Colon (tissue), 2 donors: ENCODE measurements around the gene BCAS1.
"Not testable (repeated sequence)": the region's sequence is repeated elsewhere in the genome, so short reads cannot be mapped to it uniquely, and the experiment has no call there.

Experiments used
- FAIRE-seq: peaks from 2 replicates; lab custom pipeline; 2012; peaks lifted over from hg19 to GRCh38; lab: Jason Lieb, UNC
- donor health status: control.
- donor health status: control.

The BCAS1 gene

GRCh38 chr20:53940907-53941545, 129.4 kb downstream of the BCAS1 start:
- FAIRE-seq: no peak

DNA sequence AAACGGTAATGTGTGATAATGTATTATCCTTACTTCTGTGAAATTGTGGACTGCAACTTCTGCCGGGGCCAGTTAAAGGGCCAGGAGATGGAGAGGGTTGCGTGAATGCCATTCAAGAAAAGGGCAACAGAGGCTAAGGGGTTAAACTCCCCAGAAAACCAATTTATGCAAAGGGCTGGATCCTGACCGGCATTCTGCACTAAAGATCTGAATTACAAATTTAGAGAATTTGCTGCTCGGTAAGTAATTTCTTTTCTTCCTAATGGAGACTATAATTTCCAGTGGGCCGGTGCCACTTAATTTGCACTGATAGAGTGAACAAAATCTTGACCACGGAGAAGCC, 130.1 kb downstream of the BCAS1 start:
- no peak for FAIRE-seq

DNA sequence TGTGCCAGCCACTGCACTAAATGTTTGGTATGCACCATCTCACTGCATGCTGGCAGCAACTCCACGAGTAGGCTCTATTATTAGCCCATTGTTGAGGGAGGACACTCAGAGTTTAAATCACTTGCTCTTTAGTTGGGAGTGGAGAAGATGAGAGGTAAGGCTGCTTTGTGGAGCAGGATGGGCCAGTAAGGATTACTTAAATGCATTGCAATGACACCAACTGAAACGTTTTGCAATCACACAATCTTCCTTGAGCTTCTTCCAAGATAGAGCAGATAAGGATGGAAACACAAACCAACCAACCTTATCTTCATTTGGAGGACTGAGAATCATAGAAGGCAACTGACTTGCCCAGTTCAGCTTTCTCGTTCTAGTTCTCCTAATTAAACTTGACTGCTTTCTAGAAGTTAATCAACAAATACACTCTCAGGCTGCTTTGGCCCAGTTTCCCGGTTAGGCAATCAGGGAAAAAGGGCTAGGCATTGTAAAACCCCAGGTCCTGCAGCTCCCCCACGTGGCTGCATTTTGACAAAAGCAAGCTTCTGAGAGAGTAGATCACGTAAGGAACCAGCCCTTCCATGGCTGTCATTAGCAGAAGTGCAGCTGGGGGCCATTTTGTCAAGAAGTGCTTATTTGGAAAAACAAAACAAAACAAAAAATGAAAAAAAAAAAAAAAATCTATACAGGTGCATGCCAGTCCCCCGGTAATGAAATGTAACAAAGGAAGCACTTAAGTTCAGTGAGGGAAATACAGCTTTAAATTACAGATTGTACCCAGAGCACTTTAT, 130.6 kb downstream of the BCAS1 start:
- no peak for FAIRE-seq

- FAIRE-seq: no peak
Measured at GRCh38 chr20:53939190-53939571, 131.2 kb downstream of the BCAS1 start.

- FAIRE-seq: no peak
Measured at GRCh38 chr20:53938739-53939138, 131.7 kb downstream of the BCAS1 start.

DNA sequence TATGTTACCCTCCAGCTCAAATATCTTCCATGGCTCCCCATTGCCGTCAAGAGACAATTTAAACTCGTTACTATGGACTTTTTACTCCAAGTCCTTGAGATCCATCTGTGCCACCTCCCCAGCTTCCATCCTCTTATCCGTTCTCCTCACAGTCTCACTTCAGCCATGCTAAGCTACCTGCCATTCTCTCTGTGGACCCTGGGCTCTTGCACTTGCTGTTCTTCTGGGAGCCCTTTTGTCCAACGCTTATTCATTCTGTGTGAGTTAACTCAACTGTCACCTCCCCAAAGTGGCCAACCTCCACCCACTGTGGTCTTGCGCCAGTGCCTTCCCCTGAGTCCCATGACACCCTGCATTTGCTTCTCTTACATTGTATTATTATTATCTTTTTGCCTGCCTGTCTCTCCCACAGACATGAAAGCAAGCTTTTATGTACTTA, 132.4 kb downstream of the BCAS1 start:
- no peak for FAIRE-seq

- FAIRE-seq: no peak
Measured at GRCh38 chr20:53937339-53937741, 133.1 kb downstream of the BCAS1 start.

DNA sequence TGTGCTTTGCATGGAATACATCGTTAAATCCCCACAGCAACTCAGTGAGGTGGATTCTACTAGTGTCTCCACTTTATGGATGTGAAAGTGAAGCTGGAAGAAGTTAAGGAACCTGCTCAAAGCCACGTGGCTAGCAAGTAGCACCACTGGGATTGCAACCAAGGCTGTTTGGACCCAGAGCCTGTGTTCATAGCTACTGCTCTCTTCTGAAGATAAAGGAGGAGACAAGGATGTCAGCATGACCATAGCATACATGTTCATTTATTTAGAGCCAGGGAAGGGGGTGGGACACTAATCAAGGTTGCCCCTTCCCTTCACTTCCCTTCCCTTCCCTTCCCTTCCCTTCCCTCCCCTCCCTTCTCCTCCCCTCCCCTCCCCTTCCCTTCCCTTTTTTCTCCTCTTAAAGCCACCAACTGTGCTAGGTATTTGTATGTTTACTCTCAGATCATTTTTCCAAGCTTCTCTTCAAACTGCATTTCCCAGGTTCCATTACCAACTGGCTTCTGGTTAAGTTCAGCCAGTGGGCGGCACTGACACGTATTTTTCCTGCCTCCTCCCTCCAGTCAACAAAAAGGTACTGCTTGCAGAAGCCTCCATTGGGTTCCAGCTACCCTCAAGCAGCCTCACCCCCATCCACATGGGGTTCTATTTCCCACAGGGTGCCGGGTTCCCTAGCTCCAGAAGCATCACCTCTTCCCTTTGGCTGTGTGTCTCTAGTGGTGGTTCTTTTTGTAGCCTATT, 134.9 kb downstream of the BCAS1 start:
- no peak for FAIRE-seq

GRCh38 chr20:53934421-53935343, 135.7 kb downstream of the BCAS1 start:
- FAIRE-seq: no peak

DNA sequence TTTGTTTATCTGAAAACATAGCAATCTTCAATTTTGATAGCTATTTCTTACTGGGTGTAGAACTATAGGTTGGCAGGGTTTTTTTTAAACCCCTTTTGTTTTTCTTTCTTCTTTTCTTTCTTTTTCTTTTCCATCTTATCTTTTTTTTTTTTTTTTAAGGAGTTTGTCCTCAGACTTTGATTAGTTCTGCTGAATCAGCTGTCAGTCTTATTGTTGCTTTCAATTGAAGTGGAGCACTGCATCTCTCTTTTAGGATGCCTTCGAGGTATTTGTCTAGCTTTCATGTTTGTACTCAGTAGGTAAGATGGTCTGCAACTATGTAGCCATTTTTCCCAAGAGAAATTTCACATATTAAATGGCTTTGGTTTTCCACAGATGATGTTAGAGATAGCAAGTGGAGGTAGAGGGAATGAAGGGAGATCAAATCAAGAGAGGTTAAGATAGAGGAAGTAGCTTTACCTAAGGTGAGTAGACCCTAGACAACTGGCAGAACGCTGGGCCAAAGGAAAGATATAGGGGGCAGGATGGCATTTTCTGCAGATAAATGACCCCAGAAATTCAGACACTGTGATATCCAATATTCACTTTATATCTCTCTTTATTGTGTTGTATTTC, 137.1 kb downstream of the BCAS1 start:
- no peak for FAIRE-seq

DNA sequence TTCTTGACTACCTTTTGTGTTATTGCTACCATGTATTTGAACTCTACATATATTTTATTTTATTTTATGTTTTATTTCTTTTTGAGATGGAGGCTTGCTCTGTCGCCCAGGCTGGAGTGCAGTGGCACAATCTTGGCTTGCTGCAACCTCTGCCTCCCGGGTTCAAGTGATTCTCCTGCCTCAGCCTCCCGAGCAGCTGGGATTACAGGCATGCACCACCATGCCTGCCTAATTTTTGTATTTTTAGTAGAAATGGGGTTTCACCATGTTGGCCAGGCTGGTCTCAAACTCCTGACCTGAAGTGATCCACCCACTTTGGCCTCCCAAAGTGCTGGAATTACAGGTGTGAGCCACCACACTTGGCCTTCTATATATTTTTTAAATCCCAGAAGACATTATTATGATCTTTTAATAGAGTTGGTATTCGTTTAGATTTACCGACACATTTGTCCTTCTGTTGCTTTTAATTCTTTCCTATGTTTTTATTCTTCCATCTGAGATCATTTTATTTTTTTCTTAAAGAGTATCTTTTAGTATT, 137.7 kb downstream of the BCAS1 start:
- not testable (repeated sequence) for FAIRE-seq

GRCh38 chr20:53931597-53931996, 138.8 kb downstream of the BCAS1 start:
- FAIRE-seq: no peak

GRCh38 chr20:53930651-53931504, 139.5 kb downstream of the BCAS1 start:
- no peak for FAIRE-seq

GRCh38 chr20:53929974-53930650, 140.3 kb downstream of the BCAS1 start:
- no peak for FAIRE-seq

GRCh38 chr20:53929399-53929798, 141.0 kb downstream of the BCAS1 start:
- FAIRE-seq: no peak

- FAIRE-seq: no peak
Measured at GRCh38 chr20:53927990-53928389, 142.4 kb downstream of the BCAS1 start.

- no peak for FAIRE-seq
Measured at GRCh38 chr20:53926428-53927028, 143.9 kb downstream of the BCAS1 start.

DNA sequence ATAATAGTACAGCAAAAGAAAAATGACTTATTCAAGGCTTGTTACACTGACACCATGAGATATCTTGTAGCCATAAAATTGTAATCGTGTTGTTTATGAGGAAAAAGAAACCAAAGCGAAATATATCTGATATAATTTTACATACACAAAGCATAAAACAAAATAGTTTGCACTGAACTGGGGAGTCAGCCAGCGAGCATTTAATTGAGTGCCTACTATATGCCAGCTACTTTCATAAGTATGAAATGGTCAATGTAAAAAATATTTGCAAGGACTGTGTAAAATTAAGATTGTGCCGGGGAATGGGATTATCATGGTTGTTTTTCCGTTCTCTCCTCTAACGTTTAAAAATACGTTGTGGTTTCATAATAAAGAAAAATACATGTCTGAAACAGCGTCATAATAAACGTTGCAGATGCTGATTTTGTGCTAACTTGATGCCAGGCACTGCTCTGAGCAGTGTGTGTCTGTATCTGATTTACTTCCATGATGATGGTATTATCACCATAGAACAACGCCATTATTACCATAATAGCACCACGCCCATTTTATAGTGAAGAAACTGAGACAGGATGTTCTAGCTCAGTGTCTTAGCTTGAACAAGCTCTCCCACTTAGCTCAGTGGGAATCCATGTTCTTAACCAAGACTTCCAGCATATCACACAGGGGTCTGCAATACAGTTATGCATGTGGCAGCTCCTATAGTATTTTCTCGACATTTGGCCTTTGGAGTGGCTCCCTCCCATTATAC, 144.6 kb downstream of the BCAS1 start:
- FAIRE-seq: no peak
